DMS153 treated with DMSO at 0.1 percent for 48 hours (cell line): Measurements from ENCODE around the gene HEG1.
A peak's percentile ranks its signal among the peaks of the same experiment; 100 is the strongest.

Source experiments
- DNase-seq: peaks from one replicate; lab custom pipeline; 2025; ENCODE audit not compliant: unreplicated experiment; lab: John Stamatoyannopoulos, UW

HEG1 gene

DNA sequence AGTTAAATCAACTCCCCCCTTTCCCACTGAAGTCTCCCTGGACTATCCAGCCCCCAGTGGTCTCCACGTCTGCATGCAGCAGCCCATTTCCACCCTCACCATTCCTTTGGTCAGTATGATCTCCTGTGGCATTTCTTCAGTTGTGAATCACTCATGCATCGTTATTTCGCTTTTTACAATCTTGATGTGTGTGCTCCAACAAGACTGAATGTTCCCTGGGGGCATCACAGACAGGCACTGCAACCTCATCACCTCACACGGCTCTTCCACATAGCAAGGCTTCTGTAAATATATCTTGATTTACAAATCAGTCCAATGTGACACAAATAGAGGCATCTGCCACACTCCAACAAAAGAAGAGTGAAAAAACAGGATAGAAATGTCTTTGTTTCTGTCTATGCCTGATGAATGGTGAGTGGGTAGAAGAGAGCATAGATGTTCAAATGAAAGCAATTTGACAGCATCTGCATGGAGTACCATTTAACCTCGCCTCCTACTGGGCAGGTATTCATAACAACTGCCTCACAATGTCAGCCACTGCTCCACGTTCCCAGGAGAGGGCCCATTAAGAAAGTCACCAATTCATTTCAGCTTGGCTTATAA, 5.2 kb downstream of the HEG1 start:
- no peak for DNase-seq

DNA sequence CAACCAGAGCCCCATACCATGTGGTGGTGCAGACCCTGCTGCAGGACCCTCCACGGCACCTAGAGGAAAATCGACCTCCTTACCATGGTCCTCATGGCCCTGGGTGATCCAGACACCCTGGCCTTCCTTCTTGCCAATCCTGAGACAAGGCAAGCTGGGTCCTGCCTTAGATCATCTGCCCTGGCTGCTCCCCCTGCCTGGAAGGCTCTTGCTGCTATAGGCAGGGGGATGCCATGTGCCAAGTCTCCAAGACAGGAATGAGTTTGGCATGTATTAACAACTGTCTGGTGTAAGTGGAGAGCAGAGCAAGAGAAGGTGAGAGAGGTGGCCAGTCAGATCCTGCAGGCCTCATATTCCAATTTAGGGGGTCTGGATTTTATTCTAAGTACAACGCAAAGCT, 7.5 kb downstream of the HEG1 start:
- no peak for DNase-seq

DNA sequence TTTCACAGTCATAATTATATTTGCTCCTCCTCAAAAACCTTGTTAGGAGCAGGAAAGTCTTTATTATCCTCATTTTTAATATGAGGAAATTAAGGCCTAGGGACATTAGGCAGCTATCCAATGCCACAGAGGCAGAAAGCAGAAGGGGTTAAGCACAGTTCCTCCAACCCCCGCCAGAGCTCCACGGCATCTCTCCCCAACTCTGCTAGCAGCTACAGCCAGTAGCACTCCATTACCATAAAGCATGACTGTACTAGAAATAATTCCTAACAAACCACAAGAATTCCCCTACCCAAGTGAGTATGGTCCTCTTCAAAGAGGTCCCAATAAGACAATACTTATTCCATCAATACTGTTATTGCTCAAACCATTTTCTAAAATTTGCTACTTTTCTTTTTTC, 9.8 kb downstream of the HEG1 start:
- DNase-seq: no peak

- no peak for DNase-seq
These were observed 10.6 kb downstream of the HEG1 start for GRCh38 chr3:125045194-125045593.

DNA sequence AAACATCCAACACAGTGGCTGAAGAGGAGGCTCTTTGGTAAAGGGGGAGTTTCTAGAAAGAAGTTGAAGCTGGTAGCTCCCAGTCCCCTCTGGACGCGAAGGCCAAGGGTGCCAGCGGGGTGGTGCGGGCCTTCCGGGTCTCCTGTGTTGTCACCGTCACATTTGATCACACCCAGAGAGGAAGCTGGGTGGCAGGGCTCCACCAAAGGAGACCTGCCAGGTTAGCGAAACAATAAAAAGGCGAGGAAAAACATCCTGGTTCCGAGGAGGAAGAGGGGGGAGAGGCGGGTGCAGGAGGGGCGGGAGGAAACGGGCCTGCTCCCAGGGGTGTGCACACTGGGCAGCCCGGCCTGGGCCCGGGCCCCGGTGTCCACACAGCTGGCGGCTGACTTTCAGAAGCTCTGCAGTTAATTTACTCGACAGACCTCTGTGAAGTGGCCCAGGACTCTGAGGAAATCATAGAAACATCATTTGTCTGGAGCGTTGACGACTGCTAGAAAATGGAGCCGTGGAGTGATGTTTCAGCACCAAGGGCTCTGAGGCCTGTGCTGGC, 12.1 kb downstream of the HEG1 start:
- peak; percentile 8 for DNase-seq

GRCh38 chr3:125042725-125043406, 12.9 kb downstream of the HEG1 start:
- no peak for DNase-seq

DNA sequence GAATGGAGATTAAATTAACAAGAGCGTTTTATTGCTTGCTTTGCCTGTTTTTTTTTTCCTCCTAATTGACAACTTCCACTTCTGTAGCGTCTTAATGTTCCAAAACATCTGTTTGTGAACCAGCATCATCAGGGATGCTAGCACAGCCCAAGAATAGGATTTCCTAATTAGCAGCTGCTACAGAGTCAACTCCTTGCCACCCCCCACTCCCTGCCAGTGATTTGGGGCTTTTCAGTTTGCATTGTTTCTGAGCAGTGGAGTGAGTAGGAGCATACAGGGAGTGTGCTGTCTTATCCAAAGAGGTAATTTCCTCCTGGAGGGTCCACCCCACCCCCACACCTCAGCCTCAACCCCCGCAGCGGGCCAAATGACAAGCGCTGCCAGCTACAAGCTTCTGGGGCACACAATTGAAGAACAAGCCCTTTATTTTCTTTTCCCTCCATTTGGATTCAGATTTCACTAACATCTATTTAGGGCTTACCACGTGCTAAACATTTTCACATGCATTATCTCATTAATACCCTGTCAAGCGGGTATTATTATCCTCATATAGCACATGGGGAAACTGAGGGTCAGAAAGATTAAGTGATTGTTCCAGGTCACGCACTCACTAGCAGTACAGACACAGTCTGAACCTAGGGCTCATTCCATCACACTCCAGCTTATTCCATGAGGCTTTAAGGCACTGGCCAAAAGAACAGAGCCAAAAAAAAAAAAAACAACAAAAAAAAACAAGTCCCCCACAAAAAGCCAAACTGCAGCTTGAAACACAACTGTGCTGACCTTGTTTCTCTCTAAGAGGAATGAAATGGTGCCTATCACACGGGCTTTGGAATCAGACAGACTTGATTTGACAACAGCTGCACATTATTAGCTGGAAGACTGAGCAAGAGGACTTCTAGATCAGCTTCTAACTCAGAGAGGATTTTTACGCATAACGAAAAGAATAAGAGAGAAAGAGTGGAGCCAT, 16.4 kb downstream of the HEG1 start:
- DNase-seq: no peak

DNA sequence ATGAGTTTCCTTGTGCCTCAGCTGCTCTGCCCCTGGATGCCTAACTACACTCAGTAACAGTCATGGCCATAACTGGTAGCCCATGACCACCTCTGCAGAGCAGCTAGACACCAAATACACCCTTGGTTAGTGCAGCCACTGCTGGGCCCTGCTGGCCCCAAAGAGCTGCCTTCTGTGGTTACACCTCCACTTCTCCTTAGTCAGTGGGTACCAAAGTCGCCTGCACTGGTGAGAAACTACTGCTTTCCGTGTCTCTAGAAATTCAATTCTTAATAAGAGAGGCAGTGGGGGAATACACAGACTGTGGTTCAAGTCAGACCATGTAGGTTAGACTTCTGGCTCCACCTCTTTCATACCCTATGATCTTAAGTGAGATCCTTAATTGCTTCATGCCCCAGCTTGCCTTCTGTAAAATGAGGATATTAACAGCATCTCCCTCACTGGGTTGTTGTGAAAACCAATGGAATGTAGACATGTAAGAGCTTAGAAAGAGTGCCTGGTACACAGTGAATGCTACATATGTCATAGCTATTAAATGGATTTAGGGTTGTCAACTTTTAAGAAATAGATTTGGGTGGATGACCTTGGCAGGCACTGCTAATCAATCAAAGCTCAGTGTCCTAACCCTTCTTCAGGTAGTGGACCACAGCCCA, 18.2 kb downstream of the HEG1 start:
- no peak for DNase-seq

GRCh38 chr3:125035217-125035616, 20.6 kb downstream of the HEG1 start:
- DNase-seq: no peak

- DNase-seq: no peak
These were observed 22.2 kb downstream of the HEG1 start for GRCh38 chr3:125033616-125034015.

DNA sequence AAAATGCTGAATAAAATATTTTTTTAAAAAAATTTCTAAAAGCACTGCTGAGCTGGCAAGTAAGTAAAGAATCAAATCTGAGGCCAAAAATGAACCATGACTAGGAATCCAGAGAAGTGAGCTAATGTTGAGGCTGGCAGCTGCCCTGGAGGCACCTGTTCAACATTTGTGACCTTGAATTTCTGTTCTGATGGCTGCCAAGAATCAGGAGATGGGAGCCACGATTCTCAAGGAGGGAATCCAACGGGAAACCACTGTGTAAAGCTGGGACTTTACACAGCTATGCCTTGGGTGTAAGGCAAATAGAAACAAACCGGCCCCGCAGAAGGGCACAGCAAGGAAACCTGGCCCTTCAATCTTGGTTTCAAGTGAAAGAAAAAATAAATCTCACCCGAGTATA, 22.7 kb downstream of the HEG1 start:
- no peak for DNase-seq

- DNase-seq: no peak
These were observed 23.1 kb downstream of the HEG1 start for GRCh38 chr3:125032683-125033082.

DNA sequence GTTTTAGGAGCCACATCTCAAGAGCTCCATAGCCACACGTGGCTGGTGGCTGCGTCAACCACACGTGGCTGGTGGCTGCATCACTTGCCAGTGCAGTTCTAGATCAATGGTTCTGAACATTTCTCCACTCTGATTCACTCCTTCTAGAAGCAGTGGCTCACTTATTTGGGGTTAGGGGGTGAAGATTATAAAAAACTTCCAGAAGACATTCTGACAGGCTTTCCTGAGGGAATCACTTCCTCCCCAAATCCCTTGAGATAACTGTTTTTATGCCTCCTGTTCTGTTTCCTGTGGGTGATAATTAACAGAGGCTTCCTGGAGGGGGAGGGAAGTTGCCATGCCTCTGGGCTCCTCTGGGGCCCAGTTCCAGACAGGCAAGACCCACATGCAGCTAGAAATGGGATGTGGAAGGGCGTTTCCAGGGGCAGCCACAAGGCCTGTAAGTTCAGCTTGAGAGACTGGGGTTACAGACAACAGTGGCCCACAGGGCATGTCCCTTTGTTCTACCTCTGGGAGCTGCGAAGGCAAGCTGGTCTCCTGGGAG, 23.6 kb downstream of the HEG1 start:
- no peak for DNase-seq

- DNase-seq: no peak
These were observed 24.3 kb downstream of the HEG1 start for GRCh38 chr3:125031544-125031943.

- no peak for DNase-seq
These were observed 27.1 kb downstream of the HEG1 start for GRCh38 chr3:125028657-125029056.

DNA sequence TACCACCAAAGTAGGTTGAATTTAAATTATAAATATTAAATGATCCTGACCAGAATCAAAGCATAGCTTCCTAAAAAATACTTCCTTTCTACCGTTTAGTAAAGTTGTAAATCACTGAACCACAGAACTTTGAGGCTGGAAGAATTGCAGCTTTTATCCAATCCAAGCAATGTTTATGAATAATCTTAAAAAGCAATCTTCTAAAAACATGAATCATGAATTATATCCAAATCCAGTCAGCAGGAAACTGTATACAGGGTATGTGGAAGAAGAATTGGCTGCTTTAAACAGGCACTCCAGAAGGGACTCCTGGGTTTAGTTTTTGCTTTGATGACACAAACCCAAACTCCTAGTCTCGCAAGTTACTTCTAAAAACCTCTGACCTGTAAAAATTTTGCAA, 30.2 kb downstream of the HEG1 start:
- DNase-seq: no peak

- DNase-seq: peak; percentile 45
These were observed 31.0 kb downstream of the HEG1 start for GRCh38 chr3:125024817-125025216.

GRCh38 chr3:125023833-125024555, 31.8 kb downstream of the HEG1 start:
- peak; percentile 36 for DNase-seq

- no peak for DNase-seq
These were observed 33.6 kb downstream of the HEG1 start for GRCh38 chr3:125022206-125022605.

DNA sequence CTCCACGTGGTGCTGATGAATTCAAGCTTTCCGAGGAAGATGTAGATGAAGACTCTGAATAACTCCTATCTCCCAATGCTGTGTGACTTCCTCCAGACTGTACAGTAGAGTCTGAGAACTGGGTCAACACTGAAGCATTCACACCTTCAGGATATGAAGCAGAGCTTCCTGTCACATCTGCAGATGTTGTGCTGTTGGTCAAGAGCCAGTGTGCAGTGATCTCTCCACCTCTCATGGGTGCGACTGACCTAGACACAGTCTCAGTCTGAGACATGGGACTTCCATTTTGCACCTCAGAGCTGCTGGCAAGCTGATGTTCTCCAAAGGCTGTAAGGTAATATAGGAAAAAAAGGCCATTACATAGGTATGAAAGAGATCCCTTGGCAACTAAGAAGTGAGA, 36.5 kb downstream of the HEG1 start:
- no peak for DNase-seq
